Omental fat pad (tissue), 4 donors: ENCODE results near the gene ARHGAP10. TPM values are rescaled to one million over a fixed set of nuclear protein-coding genes. Genes with fewer than 3 reads are reported as not detected.
A peak's percentile ranks its signal among the peaks of the same experiment; 100 is the strongest.

Source experiments
- ATAC-seq: fragments of 150-250 bp; one replicate; pipeline ENCODE4 v1.9.1; 2016; ENCODE audit warnings: mild to moderate bottlenecking, moderate library complexity; ENCODE audit not compliant: low FRiP score
- DNase-seq: peaks from one replicate; pipeline ENCODE4 v3.0.0-alpha.2; 2019; ENCODE audit warnings: low spot score
- total RNA-seq, 4 donors: library from RNA; depleted of rRNA; stranded (reverse); fragments of >200 nt; gene quantifications; one replicate each; pipeline ENCODE4 v1.1.0, GENCODE V29; 2016
- TF ChIP-seq, protein P1 (sequence below), 3 donors: fragments of 450-650 bp; IDR thresholded peaks; one replicate each; pipeline ENCODE4 v1.5.1; 2016 to 2017; ENCODE audit warnings: antibody characterized with exemption in 3 of 3, mild to moderate bottlenecking in 3 of 3, moderate library complexity in 2 of 3

ARHGAP10 gene
- total RNA-seq, 4 donors from 2014 or later, result 48.7 to 96.2 (median 57.0) TPM

DNA sequence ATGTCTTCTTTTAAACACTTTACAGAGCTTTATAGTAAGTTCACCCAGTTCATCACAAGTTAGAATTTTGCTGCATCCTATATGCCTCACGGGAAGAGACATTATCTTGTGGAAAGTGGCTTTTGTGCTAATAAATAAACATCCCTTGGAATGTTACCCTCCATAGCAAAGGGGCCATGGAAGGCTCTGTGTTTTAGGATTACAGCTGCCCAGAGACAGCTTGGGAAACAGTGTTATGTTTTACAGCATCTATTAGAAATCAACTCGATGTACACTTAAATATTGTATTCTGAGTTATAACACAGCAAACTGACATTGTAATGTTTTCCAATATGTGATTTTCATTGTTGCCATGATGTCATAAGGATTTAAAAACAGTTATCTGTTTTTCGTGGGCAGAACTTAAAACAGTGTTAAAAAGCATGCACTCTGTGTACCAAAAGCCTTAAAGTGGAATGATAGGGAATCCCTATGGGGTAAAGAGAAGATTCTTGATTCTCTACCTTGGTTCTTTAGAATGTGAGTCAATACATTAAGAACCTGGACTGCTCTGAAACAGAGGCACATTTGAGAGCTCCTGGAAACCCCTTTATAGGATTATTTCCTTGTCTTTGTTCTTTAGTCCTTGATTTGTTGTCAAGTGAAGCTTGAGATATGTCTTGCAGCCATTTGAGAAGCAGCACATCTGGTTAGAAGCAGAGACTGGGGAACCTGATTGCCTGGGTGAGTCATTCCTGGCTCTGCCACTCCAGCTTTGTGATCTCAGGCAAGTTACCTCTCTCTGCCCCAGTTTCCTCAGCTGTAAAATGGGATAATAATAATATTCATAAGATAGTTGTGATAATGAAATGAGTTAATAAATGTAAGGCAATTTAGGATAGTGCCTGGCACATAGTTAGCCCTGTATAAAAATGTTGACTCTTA, 41.6 kb downstream of the ARHGAP10 start:
- ATAC-seq (no peak), DNase-seq (no peak)
- TF ChIP-seq, protein P1, sequence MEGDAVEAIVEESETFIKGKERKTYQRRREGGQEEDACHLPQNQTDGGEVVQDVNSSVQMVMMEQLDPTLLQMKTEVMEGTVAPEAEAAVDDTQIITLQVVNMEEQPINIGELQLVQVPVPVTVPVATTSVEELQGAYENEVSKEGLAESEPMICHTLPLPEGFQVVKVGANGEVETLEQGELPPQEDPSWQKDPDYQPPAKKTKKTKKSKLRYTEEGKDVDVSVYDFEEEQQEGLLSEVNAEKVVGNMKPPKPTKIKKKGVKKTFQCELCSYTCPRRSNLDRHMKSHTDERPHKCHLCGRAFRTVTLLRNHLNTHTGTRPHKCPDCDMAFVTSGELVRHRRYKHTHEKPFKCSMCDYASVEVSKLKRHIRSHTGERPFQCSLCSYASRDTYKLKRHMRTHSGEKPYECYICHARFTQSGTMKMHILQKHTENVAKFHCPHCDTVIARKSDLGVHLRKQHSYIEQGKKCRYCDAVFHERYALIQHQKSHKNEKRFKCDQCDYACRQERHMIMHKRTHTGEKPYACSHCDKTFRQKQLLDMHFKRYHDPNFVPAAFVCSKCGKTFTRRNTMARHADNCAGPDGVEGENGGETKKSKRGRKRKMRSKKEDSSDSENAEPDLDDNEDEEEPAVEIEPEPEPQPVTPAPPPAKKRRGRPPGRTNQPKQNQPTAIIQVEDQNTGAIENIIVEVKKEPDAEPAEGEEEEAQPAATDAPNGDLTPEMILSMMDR (IDR thresholded peaks at IDR 0.05), result no peak

DNA sequence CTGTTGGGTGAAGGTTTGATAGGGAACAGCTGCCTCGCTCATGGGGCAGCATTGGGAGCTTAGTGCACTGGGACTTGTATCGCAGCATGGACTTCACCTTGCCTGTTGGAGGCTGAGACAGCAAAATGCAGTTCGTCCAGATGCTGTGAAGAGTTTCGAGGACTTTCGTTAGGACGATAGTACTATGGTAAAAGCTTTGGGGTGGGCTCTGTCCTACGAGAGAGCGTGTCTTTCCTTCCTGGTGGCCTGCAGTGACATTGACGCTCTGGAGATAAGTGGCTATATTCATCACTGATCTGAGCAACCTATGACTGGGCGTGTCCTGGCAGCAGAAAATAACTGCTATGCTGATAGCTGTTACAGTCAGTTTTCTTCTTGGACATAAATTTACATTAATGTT, 44.8 kb downstream of the ARHGAP10 start:
- ATAC-seq (no peak), DNase-seq (no peak)
- TF ChIP-seq, protein P1 (IDR thresholded peaks at IDR 0.05), result no peak

DNA sequence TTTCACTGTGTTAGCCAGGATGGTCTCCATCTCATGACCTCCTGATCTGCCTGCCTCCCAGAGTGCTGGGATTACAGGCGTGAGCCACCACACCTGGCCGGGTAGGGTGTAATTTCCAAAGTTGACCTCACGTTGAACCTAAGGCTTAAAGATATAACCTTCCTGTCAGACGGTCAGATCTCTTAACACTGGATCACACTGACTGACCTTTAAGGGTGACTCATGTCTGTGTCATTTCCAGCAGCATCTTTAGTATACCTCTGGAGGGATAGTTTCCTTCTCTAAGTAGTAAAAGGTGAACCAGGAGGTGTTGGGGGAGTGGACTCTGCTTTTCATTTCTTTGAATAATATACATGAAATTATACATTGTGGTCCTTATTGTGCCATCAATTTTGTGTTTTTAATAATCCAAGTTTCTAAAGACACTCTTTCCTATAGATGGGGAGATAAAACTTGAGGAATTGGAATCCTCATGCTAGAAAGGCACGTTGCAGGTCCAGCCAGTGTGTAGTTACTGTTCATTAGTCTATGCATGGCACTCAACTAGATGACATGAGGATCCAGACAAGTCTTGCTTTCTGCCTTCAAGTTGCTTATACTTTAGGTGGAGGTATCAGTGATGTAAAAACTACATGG, 45.7 kb downstream of the ARHGAP10 start:
- TF ChIP-seq, protein P1 (IDR thresholded peaks at IDR 0.05), result no peak
- no peak for DNase-seq
- peak; percentile 43 for ATAC-seq

DNA sequence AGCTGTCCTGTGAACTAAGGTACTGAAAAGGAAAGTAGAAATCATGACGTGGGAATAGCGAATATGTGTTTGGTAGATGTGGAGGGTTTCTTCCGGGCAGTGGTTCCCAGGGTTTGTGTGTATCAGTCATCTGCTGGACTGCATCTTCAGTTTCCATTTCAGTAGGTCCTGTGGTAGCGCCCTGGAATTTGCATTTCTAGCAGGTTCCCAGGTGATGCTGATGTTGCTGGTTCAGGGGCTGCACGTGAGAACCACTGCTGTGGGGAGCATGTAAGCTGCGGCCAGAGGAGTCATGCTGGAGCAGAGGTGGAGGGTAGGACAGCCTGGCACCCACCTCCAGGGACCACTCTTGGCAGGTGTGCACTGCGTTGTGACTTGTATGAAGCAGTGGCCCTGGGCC, 47.1 kb downstream of the ARHGAP10 start:
- DNase-seq, result no peak
- TF ChIP-seq, protein P1 (IDR thresholded peaks at IDR 0.05), result no peak
- ATAC-seq, result no peak

DNA sequence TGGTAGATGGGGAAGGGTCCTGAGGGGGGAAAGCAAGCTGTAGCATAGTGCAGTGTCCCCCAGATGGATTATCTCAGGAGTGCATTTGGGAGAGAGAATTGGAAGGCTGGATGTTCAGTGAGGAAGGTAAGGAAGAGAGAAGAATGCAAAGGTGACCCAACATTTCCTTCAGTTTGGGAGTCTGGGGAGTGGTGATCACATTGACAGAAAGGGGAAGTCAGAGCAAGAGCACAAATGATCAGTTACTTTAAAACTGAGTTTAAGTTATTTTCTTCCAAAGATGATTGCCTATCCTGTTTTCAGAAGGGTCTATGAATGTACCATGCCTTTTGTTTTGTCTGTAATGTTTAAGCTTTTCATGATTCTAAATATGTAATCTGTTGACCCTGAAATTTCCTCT, 47.6 kb downstream of the ARHGAP10 start:
- DNase-seq (no peak), ATAC-seq (no peak)
- TF ChIP-seq, protein P1 (IDR thresholded peaks at IDR 0.05), result no peak

DNA sequence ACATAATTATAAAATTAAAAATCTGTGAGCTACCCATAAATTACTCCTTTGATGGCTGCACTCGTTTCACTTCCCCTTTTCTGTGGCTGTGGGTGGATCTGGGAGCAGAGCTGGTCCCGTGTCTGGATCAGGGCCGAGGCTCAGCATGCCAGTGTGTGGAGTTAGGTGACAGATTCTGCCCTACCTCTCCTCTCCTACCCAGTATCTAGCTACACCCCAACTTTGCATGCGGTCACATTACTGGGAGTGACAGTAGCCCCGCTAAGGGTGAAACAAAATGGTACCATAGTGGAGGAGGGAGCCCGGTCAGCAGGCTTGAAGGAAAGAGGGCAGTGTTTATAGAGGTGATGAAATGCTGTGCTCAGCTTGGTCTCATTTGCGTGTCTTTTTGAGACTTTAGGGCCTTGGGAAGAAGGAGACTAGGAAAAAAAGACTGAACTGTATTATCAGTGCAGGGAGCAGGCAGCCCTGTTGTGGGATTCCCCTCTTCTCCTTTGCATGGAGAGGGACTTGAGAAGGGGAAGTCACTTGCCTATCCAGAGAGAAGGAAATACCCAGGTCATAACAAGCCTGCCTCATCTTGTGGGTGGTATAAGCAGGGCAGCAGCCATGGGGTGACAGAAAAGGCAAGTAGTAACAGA, 48.4 kb downstream of the ARHGAP10 start:
- no peak for DNase-seq
- TF ChIP-seq, protein P1 (IDR thresholded peaks at IDR 0.05), result no peak
- ATAC-seq, result peak; percentile 17
